Uterus (tissue), 2 donors: ENCODE results near the gene ICE1.

Experiments used
- CTCF ChIP-seq, 4 experiments: fragments of 200-600 bp in 2 of 4; fragments of 450-650 bp in 2 of 4; sonication (generic) in 2 of 4; IDR thresholded peaks; one replicate each; pipeline ENCODE4 v1.5.1; 2016 to 2019; ENCODE audit warnings: antibody characterized with exemption in 4 of 4, mild to moderate bottlenecking in 2 of 4, moderate library complexity in 1 of 4
- POLR2A ChIP-seq, 2 donors: fragments of 450-650 bp; IDR thresholded peaks; one replicate each; pipeline ENCODE4 v1.6.1; 2016; ENCODE audit warnings: antibody characterized with exemption in 2 of 2, mild to moderate bottlenecking in 1 of 2, moderate library complexity in 1 of 2

GRCh38 chr5:5486122-5486521 lies 63.6 kb downstream of the ICE1 start:
- TF ChIP-seq CTCF (IDR thresholded peaks at IDR 0.05) (no peak), POLR2A (IDR thresholded peaks at IDR 0.05) (no peak)
